ENCODE results near the gene HS3ST4. TPM values are rescaled to one million over a fixed set of nuclear protein-coding genes. Genes with fewer than 3 reads are reported as not detected.

HS3ST4 gene
- total and polyA plus RNA-seq, 2 of the 4 experiments (the other 2 are of a cell fraction): not detected

DNA sequence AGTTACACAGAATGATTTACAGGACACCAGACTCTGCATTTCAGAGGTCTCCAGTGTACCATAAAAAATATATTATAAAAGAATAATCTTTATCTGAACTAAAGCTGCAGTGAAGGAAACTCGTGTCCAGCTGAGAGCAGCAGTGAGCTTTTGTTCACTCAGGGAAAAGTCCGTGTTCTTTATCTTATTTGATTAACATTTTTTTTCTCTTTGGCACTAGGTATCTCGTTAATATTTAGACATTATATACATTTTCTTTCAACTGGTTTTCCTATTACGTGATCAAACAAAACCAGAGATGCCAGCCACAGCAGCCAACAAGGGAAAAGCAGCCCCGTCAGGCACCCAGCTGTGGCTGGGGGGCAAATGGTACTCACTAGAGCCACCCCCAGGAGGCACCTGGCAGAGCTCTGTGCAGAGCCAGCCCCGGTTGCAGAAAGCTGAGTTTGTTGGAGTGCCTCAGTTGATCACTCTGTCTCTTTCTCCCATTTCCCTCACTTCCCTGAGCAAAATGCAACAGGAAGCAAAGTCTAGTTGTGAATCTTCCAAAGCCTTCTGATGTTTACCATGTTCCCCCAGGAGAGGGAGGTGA is 1.1 kb upstream of the HS3ST4 start:
- H4K20me1 ChIP-seq (ENCODE audit: insufficient read depth, low read length): no peaks in the 10 kb centered on the region
- ChIA-PET POLR2A (ENCODE audit: unreplicated experiment) (no interaction called here), CTCF (interaction anchor here (0.6 kb wide), 1 partner anchor 35 kb away, joined by 4 read pairs; no protein-coding TSS in a partner anchor)
- TF ChIP-seq NFE2L2 (IDR thresholded peaks at IDR 0.05; ENCODE audit: low read depth, low read length): no peak
- TF ChIP-seq, protein P1, sequence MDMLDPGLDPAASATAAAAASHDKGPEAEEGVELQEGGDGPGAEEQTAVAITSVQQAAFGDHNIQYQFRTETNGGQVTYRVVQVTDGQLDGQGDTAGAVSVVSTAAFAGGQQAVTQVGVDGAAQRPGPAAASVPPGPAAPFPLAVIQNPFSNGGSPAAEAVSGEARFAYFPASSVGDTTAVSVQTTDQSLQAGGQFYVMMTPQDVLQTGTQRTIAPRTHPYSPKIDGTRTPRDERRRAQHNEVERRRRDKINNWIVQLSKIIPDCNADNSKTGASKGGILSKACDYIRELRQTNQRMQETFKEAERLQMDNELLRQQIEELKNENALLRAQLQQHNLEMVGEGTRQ (IDR thresholded peaks at IDR 0.05; ENCODE audit: low read depth, low read length): no peak
- TF ChIP-seq RFX5 (IDR thresholded peaks at IDR 0.05; ENCODE audit: low read depth, low read length): no peak
- no peak for TF ChIP-seq RAD21 (IDR thresholded peaks at IDR 0.05; ENCODE audit: low read length)
- no peak for TF ChIP-seq RCOR1 (IDR thresholded peaks at IDR 0.05; ENCODE audit: insufficient replicate concordance, low read length)
- TF ChIP-seq SMC3 (IDR thresholded peaks at IDR 0.05; ENCODE audit: low read depth, low read length): no peak
- no peak for TF ChIP-seq CEBPB (IDR thresholded peaks at IDR 0.05; ENCODE audit: low read depth, low read length)
- TF ChIP-seq CHD1 (IDR thresholded peaks at IDR 0.05; ENCODE audit: low read depth, low read length): no peak
- TF ChIP-seq MXI1 (IDR thresholded peaks at IDR 0.05; ENCODE audit: borderline replicate concordance, low read depth, low read length): no peak
- no peak for TF ChIP-seq POLR2A (IDR thresholded peaks at IDR 0.05; ENCODE audit: low read depth, low read length)
- TF ChIP-seq, protein P2, sequence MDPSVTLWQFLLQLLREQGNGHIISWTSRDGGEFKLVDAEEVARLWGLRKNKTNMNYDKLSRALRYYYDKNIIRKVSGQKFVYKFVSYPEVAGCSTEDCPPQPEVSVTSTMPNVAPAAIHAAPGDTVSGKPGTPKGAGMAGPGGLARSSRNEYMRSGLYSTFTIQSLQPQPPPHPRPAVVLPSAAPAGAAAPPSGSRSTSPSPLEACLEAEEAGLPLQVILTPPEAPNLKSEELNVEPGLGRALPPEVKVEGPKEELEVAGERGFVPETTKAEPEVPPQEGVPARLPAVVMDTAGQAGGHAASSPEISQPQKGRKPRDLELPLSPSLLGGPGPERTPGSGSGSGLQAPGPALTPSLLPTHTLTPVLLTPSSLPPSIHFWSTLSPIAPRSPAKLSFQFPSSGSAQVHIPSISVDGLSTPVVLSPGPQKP (IDR thresholded peaks at IDR 0.05; ENCODE audit: borderline replicate concordance, low read depth, low read length): no peak
- no peak overlapping the region for H3K23ac ChIP-seq (ENCODE audit: low read depth, low read length)
- H4K91ac ChIP-seq (ENCODE audit: insufficient read depth, low read depth, low read length): no peak overlapping the region
- ATAC-seq (ENCODE audit: low read depth) (no peak), DNase-seq (no peak)
- no peak overlapping the region for H2AK9ac ChIP-seq (replicated peaks; ENCODE audit: low read depth, low read length, poor library complexity)
- no peak overlapping the region for H3K4ac ChIP-seq (ENCODE audit: low read depth, low read length)
- H2BK120ac ChIP-seq (ENCODE audit: low read depth, low read length): no peak overlapping the region
- no TSS peak for BruUV-seq (replicated peaks)
- H3K79me1 ChIP-seq (ENCODE audit: low read depth in 1 of 2, low read length in 2 of 2): no peaks in the 10 kb centered on the region
- WGBS, 2 experiments (ENCODE audit: extremely low coverage in 2 of 2, insufficient read length in 1 of 2): no CpG with 5 or more reads among the region's 6 CpGs
- no peak overlapping the region for H4K5ac ChIP-seq (ENCODE audit: low read depth, low read length)
- no peak overlapping the region for H2BK5ac ChIP-seq (ENCODE audit: low read depth, low read length, poor library complexity, severe bottlenecking)
- intact Hi-C loops (cut with micrococcal nuclease) (no loop called here), dilution Hi-C loops (cut with HindIII; ENCODE audit: low sequenced_read_pairs, unreplicated experiment) (no loop called here), in situ Hi-C loops (cut with MboI; ENCODE audit: low sequenced_read_pairs) (no loop called here)
- no peak overlapping the region for H3K56ac ChIP-seq (ENCODE audit: extremely low read depth, insufficient read depth, low read length)
- H3K4me1 ChIP-seq (ENCODE audit: control insufficient read depth, insufficient read depth, low read length): no peaks in the 10 kb centered on the region
- no peak overlapping the region for H2BK20ac ChIP-seq (ENCODE audit: low read depth, low read length)
- no peak overlapping the region for H2AK5ac ChIP-seq (ENCODE audit: low read depth, low read length)
- H3K9me1 ChIP-seq (ENCODE audit: insufficient read depth, low read length): no peaks in the 10 kb centered on the region
- no peak overlapping the region for H3K4me2 ChIP-seq (ENCODE audit: low read depth, low read length)
- no peaks in the 10 kb centered on the region for H3K9me3 ChIP-seq (ENCODE audit: control insufficient read depth, insufficient read depth, low read length)
- H3K9ac ChIP-seq (ENCODE audit: low read depth, low read length): no peak overlapping the region
- H2BK15ac ChIP-seq (ENCODE audit: low read depth, low read length): no peak overlapping the region
- H3K14ac ChIP-seq (replicated peaks; ENCODE audit: low read depth, low read length): no peak overlapping the region
- no peak overlapping the region for H3K18ac ChIP-seq (ENCODE audit: low read depth, low read length)
- H3K4me3 ChIP-seq (ENCODE audit: insufficient read depth, low read depth, low read length): no peak overlapping the region
- H3K27me3 ChIP-seq (ENCODE audit: control insufficient read depth, insufficient read depth, low read length): peaks cover 12% of the 10 kb centered on the region
- no peak overlapping the region for H2AFZ ChIP-seq (replicated peaks; ENCODE audit: low read length, poor library complexity)
- no peaks in the 10 kb centered on the region for H3K36me3 ChIP-seq (ENCODE audit: control insufficient read depth, insufficient read depth, low read length)
- no peak overlapping the region for H3K27ac ChIP-seq (ENCODE audit: insufficient read depth, low read length)
- no peak overlapping the region for H4K8ac ChIP-seq (ENCODE audit: low read depth in 2 of 2, low read length in 2 of 2)

Data from IMR-90 (cell line).